ENCODE results near the gene SRR. TPM values are rescaled to one million over a fixed set of nuclear protein-coding genes. Genes with fewer than 3 reads are reported as not detected.

SRR gene
- total RNA-seq, 1 experiment from 2014 or later: 5.6 TPM

DNA sequence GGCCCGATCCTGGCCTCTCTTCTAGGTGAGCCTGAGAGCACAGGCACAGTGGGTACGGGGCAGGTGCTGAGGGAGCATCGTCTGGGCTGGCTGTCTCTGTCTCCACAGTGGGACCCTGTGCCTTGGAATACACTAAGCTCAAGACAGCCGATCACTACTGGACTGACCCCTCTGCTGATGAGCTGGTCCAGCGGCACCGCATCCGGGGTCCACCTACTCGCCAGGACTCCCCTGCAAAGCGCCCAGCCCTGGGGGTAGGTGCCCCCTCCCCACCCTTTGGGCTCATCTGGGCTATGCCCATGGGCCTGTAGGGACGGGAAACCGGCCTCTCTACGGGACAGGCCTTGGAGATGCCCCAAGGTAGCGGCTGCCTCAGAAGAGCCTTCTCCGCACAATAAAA, 59.1 kb downstream of the SRR start:
- no peak overlapping the region for H3K23ac ChIP-seq (ENCODE audit: insufficient read length, low read depth, low read length)
- no peak overlapping the region for H3T11ph ChIP-seq (ENCODE audit: low read length)
- H3K27me3 ChIP-seq (ENCODE audit: insufficient read depth, low read length): no peaks in the 10 kb centered on the region
- no peak overlapping the region for H3K18ac ChIP-seq (ENCODE audit: insufficient read length, low read depth, low read length)
- H3K9me3 Mint-ChIP-seq: no peaks in the 10 kb centered on the region
- no peak for DNase-seq
- H3K4ac ChIP-seq (ENCODE audit: low read depth, low read length): no peak overlapping the region
- no peak overlapping the region for H4K5ac ChIP-seq (ENCODE audit: insufficient read length, low read depth, low read length)
- no peaks in the 10 kb centered on the region for H4K20me1 ChIP-seq (ENCODE audit: control insufficient read depth, insufficient read depth, insufficient read length)
- H2AFZ ChIP-seq (ENCODE audit: low read length): no peak overlapping the region
- no peak overlapping the region for H2AK5ac ChIP-seq (ENCODE audit: insufficient read length, low read length)
- H3K27ac ChIP-seq (ENCODE audit: insufficient read length, low read depth, low read length): no peak overlapping the region
- no peak overlapping the region for H4K91ac ChIP-seq (ENCODE audit: insufficient read length, low read depth, low read length)
- no peak overlapping the region for H2BK20ac ChIP-seq (ENCODE audit: low read depth, low read length, poor library complexity, severe bottlenecking)
- H3K79me1 ChIP-seq (ENCODE audit: insufficient read depth, low read depth, low read length, poor library complexity, severe bottlenecking): no peaks in the 10 kb centered on the region
- H3K4me1 Mint-ChIP-seq: peaks cover 2 to 4% of the 10 kb centered on the region in 2 experiments
- no peaks in the 10 kb centered on the region for H3K23me2 ChIP-seq (ENCODE audit: insufficient read length, low read depth, low read length, poor library complexity, severe bottlenecking)
- H4K8ac ChIP-seq (replicated peaks; ENCODE audit: insufficient read length, low read depth, low read length): no peak overlapping the region
- H3K9ac ChIP-seq (ENCODE audit: extremely low read depth, insufficient read length, low read length): no peak overlapping the region
- TF ChIP-seq, protein P1, sequence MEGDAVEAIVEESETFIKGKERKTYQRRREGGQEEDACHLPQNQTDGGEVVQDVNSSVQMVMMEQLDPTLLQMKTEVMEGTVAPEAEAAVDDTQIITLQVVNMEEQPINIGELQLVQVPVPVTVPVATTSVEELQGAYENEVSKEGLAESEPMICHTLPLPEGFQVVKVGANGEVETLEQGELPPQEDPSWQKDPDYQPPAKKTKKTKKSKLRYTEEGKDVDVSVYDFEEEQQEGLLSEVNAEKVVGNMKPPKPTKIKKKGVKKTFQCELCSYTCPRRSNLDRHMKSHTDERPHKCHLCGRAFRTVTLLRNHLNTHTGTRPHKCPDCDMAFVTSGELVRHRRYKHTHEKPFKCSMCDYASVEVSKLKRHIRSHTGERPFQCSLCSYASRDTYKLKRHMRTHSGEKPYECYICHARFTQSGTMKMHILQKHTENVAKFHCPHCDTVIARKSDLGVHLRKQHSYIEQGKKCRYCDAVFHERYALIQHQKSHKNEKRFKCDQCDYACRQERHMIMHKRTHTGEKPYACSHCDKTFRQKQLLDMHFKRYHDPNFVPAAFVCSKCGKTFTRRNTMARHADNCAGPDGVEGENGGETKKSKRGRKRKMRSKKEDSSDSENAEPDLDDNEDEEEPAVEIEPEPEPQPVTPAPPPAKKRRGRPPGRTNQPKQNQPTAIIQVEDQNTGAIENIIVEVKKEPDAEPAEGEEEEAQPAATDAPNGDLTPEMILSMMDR (conservative IDR thresholded peaks at IDR 0.05): no peak
- no peaks in the 10 kb centered on the region for H3K79me2 ChIP-seq (ENCODE audit: insufficient read depth, low read length)
- H3K9me3 ChIP-seq (ENCODE audit: control insufficient read depth, low read depth, low read length): no peaks in the 10 kb centered on the region
- no peak overlapping the region for H3K56ac ChIP-seq (ENCODE audit: insufficient read length, low read depth, low read length)
- no peak overlapping the region for H3K4me2 ChIP-seq (ENCODE audit: insufficient read depth, insufficient read length, low read length)
- H2BK5ac ChIP-seq (ENCODE audit: insufficient read length, low read length): no peak overlapping the region
- 0 out of 2 replicates have a peak, but pooled peaks cover 2% of the 10 kb centered on the region for H3K4me1 ChIP-seq (ENCODE audit: insufficient read depth, low read length)
- no peak overlapping the region for H2BK15ac ChIP-seq (ENCODE audit: low read depth, low read length)
- no peak overlapping the region; the same call in 1 of the 2 replicates for H3K14ac ChIP-seq (ENCODE audit: insufficient read depth, low read length)
- peaks cover 4 to 18% (median 8%) of the 10 kb centered on the region in 3 experiments; a peak in 6 of 7 replicates for H3K36me3 Mint-ChIP-seq (ENCODE audit: insufficient read depth in 1 of 3, low read depth in 3 of 3)
- H2BK120ac ChIP-seq (ENCODE audit: low read depth, low read length, poor library complexity, severe bottlenecking): no peak overlapping the region
- no peak overlapping the region for H2BK12ac ChIP-seq (ENCODE audit: insufficient read length, low read depth, low read length)
- peaks cover 3% of the 10 kb centered on the region; the same call in 1 of the 2 replicates for H3K27me3 Mint-ChIP-seq (ENCODE audit: low read depth)
- H3K4me3 Mint-ChIP-seq: no peak overlapping the region
- peak overlapping the region in 1 of 3 experiments; percentile 70; a peak in 2 of 7 replicates for H3K27ac Mint-ChIP-seq
- no CpG with 5 or more reads among the region's 14 CpGs for WGBS (ENCODE audit: extremely low coverage, insufficient read length, low lambda C conversion rate)

Data from H9 (cell line).